Liver (tissue), 9 donors: ENCODE measurements around the gene CCBE1. TPM values are rescaled to one million over a fixed set of nuclear protein-coding genes. Genes with fewer than 3 reads are reported as not detected.

Source experiments
- DNase-seq: peaks from one replicate; pipeline ENCODE4 v3.0.0-alpha.2; 2017; ENCODE audit warnings: low spot score
- H3K27ac ChIP-seq, 2 donors: one replicate each; pipeline ENCODE4 v1.7.0; 2013; ENCODE audit warnings: inconsistent platforms in 2 of 2, low read length in 2 of 2, control low read depth in 1 of 2, low read depth in 1 of 2, mild to moderate bottlenecking in 1 of 2
- H3K27me3 ChIP-seq, 4 donors: one replicate each; pipeline versions ENCODE4 v1.6.1 to v1.7.0; 2013; ENCODE audit warnings: low read length in 3 of 4, inconsistent platforms in 1 of 4, mild to moderate bottlenecking in 1 of 4, moderate library complexity in 1 of 4; ENCODE audit not compliant: control insufficient read depth in 4 of 4, insufficient read depth in 4 of 4
- H3K36me3 ChIP-seq, 4 donors: one replicate each; pipeline versions ENCODE4 v1.6.1 to v1.7.0; 2013; ENCODE audit warnings: low read length in 3 of 4, mild to moderate bottlenecking in 3 of 4, low read depth in 1 of 4, moderate library complexity in 1 of 4; ENCODE audit not compliant: control insufficient read depth in 4 of 4, insufficient read depth in 3 of 4
- H3K4me1 ChIP-seq, 4 donors: one replicate each; pipeline versions ENCODE4 v1.6.1 to v1.7.0; 2013; ENCODE audit warnings: low read length in 3 of 4, mild to moderate bottlenecking in 3 of 4, moderate library complexity in 1 of 4; ENCODE audit not compliant: control insufficient read depth in 4 of 4, insufficient read depth in 4 of 4
- H3K4me3 ChIP-seq, 3 donors: one replicate each; pipeline versions ENCODE4 v1.6.1 to v1.7.0; 2013; ENCODE audit warnings: low read length in 3 of 3, control low read depth in 1 of 3, low read depth in 1 of 3, mild to moderate bottlenecking in 1 of 3
- H3K9ac ChIP-seq, 2 donors: one replicate each; pipeline ENCODE4 v1.7.0; 2013; ENCODE audit warnings: low read length in 2 of 2, mild to moderate bottlenecking in 2 of 2, moderate library complexity in 2 of 2, control low read depth in 1 of 2, low read depth in 1 of 2
- H3K9me3 ChIP-seq, 4 donors: one replicate each; pipeline versions ENCODE4 v1.6.1 to v1.7.0; 2013; ENCODE audit warnings: low read length in 3 of 4; ENCODE audit not compliant: control insufficient read depth in 4 of 4
- EGR1 ChIP-seq, 2 donors: IDR thresholded peaks; 2 replicates each; pipeline ENCODE4 v1.6.1; 2016 to 2018; ENCODE audit warnings: antibody characterized with exemption in 2 of 2, low read depth in 2 of 2
- FOXA1 ChIP-seq: IDR thresholded peaks from 2 replicates; pipeline ENCODE4 v1.6.1; 2016; ENCODE audit warnings: antibody characterized with exemption
- FOXA2 ChIP-seq: IDR thresholded peaks from 2 replicates; pipeline ENCODE4 v1.6.1; 2016; ENCODE audit warnings: antibody characterized with exemption
- GABPA ChIP-seq, 2 donors: IDR thresholded peaks in 1 of 2; conservative IDR thresholded peaks in 1 of 2; 2 replicates each; pipeline ENCODE4 v1.6.1; 2016; ENCODE audit warnings: antibody characterized with exemption in 2 of 2, mild to moderate bottlenecking in 1 of 2, moderate library complexity in 1 of 2
- HNF4A ChIP-seq, 2 donors: conservative IDR thresholded peaks; 2 replicates each; pipeline ENCODE4 v1.6.1; 2016; ENCODE audit warnings: antibody characterized with exemption in 2 of 2, mild to moderate bottlenecking in 2 of 2
- HNF4G ChIP-seq: IDR thresholded peaks from 2 replicates; pipeline ENCODE4 v1.6.1; 2016; ENCODE audit warnings: antibody characterized with exemption
- JUND ChIP-seq, 2 donors: IDR thresholded peaks; 2 replicates each; pipeline ENCODE4 v1.6.1; 2016; ENCODE audit warnings: antibody characterized with exemption in 2 of 2
- MAX ChIP-seq: IDR thresholded peaks from 2 replicates; pipeline ENCODE4 v1.6.1; 2016; ENCODE audit warnings: antibody characterized with exemption
- RAD21 ChIP-seq, 2 donors: IDR thresholded peaks; 2 replicates each; pipeline ENCODE4 v1.6.1; 2016; ENCODE audit warnings: antibody characterized with exemption in 2 of 2, mild to moderate bottlenecking in 2 of 2
- RXRA ChIP-seq, 2 donors: IDR thresholded peaks; 2 replicates each; pipeline ENCODE4 v1.6.1; 2017 to 2018; ENCODE audit warnings: antibody characterized with exemption in 2 of 2, mild to moderate bottlenecking in 1 of 2
- TAF1 ChIP-seq: conservative IDR thresholded peaks from 2 replicates; pipeline ENCODE4 v1.6.1; 2016; ENCODE audit warnings: antibody characterized with exemption, mild to moderate bottlenecking
- YY1 ChIP-seq: IDR thresholded peaks from 2 replicates; pipeline ENCODE4 v1.6.1; 2016; ENCODE audit warnings: antibody characterized with exemption, mild to moderate bottlenecking
- WGBS: extraction: QIAGEN DNeasy Blood & Tissue Kit; methylation state at CpG from one replicate; pipeline ENCODE4 v1.1.7; 2013; 5-methylcytosine and 5-hydroxymethylcytosine counted together
- polyA plus RNA-seq, 2 donors: library from polyadenylated mRNA; stranded (reverse) in 1 of 2; unstranded in 1 of 2; fragments of 200-250 nt in 1 of 2; fragments of >200 nt in 1 of 2; fragmentation: Nextera tagmentation in 1 of 2; extraction: Ambion mirVana in 1 of 2; gene quantifications; one replicate each; pipeline versions ENCODE4 v1.2.1 to v1.2.3, GENCODE V29; 2013 to 2015
- total RNA-seq, 2 donors: library from RNA; depleted of rRNA; stranded (reverse); fragments of >200 nt; gene quantifications; one replicate each; pipeline ENCODE4 v1.2.3, GENCODE V29; 2014
- TF ChIP-seq, protein P1 (sequence below): IDR thresholded peaks from 2 replicates; pipeline ENCODE4 v1.6.1; 2016; ENCODE audit warnings: antibody characterized with exemption
- TF ChIP-seq, protein P2 (sequence below): IDR thresholded peaks from 2 replicates; pipeline ENCODE4 v1.6.1; 2016; ENCODE audit warnings: antibody characterized with exemption, mild to moderate bottlenecking
- donor health status: healthy.
- donor health status: healthy.
- donor health status: healthy.
- donor health status: healthy.
- donor health status: healthy.

Gene CCBE1
- total and polyA plus RNA-seq, 4 donors = 1.8 to 2.6 (median 2.2) TPM

DNA sequence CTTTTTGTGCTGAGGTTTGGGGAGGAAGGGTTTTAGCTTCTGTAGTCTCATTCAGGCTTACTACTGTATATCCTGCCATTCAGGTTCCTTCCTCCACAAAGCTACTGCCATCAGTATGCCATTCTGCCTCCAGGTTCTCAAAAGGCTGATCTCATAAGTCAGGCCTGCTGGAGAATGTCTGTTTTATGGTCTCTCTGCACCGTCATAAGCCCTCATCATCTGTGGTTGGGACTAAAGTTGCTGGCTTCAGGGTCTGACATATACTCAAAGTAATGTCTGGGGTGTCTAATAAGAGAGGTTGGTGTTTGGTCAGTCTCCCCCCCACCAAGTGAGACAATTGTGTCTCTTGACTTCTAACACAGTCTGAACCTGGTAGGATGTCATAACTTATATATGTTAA, 36.2 kb upstream of the CCBE1 start (continued):
- TF ChIP-seq MAX = no peak

GRCh38 chr18:59730896-59731295, 33.7 kb upstream of the CCBE1 start:
- no peak for DNase-seq
- WGBS = 40% methylated on average over 1 of the region's 1 CpG
- Histone ChIP-seq H3K27ac (no peak overlapping the region), H3K27me3 (no peaks in the 10 kb centered on the region), H3K36me3 (no peaks in the 10 kb centered on the region), H3K4me1 (no peaks in the 10 kb centered on the region), H3K9ac (no peak overlapping the region), H3K4me3 (no peak overlapping the region), H3K9me3 (no peaks in the 10 kb centered on the region)
- no peak for TF ChIP-seq RAD21 (IDR thresholded peaks at IDR 0.05)
- TF ChIP-seq, protein P1, sequence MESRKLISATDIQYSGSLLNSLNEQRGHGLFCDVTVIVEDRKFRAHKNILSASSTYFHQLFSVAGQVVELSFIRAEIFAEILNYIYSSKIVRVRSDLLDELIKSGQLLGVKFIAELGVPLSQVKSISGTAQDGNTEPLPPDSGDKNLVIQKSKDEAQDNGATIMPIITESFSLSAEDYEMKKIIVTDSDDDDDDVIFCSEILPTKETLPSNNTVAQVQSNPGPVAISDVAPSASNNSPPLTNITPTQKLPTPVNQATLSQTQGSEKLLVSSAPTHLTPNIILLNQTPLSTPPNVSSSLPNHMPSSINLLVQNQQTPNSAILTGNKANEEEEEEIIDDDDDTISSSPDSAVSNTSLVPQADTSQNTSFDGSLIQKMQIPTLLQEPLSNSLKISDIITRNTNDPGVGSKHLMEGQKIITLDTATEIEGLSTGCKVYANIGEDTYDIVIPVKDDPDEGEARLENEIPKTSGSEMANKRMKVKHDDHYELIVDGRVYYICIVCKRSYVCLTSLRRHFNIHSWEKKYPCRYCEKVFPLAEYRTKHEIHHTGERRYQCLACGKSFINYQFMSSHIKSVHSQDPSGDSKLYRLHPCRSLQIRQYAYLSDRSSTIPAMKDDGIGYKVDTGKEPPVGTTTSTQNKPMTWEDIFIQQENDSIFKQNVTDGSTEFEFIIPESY = no peak

DNA sequence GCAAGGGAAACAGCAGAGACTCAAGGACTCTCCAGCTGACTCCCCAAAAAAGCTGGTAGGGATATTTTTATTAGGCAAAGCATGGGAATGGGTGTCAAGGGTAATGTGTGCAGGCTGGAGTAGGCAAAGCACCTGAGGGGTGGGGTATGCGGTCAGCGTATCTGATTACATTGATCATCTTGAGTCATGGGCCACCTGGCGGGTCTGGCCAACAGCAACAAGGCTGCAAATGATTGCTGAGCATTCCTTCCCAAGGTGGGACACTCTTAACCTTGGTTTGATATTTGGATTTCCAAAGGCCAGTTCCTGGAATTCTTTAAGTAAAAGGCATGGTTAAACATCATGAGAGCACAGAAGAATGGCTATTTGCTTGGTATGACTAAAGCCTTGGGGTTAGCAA, 32.6 kb upstream of the CCBE1 start:
- Histone ChIP-seq H3K9me3 (no peaks in the 10 kb centered on the region), H3K27ac (no peak overlapping the region), H3K9ac (no peak overlapping the region), H3K4me3 (no peak overlapping the region), H3K27me3 (no peaks in the 10 kb centered on the region), H3K4me1 (no peaks in the 10 kb centered on the region), H3K36me3 (no peaks in the 10 kb centered on the region)
- no peak for DNase-seq
- WGBS = 84% methylated on average over 3 of the region's 3 CpGs
- TF ChIP-seq RXRA (IDR thresholded peaks at IDR 0.05) (no peak), GABPA (IDR thresholded peaks at IDR 0.05 in 1 of 2, conservative IDR thresholded peaks at IDR 0.05 in 1 of 2) (no peak), TAF1 (no peak), FOXA1 (no peak), HNF4G (no peak), FOXA2 (no peak), JUND (IDR thresholded peaks at IDR 0.05) (no peak), YY1 (no peak)
- TF ChIP-seq, protein P2, sequence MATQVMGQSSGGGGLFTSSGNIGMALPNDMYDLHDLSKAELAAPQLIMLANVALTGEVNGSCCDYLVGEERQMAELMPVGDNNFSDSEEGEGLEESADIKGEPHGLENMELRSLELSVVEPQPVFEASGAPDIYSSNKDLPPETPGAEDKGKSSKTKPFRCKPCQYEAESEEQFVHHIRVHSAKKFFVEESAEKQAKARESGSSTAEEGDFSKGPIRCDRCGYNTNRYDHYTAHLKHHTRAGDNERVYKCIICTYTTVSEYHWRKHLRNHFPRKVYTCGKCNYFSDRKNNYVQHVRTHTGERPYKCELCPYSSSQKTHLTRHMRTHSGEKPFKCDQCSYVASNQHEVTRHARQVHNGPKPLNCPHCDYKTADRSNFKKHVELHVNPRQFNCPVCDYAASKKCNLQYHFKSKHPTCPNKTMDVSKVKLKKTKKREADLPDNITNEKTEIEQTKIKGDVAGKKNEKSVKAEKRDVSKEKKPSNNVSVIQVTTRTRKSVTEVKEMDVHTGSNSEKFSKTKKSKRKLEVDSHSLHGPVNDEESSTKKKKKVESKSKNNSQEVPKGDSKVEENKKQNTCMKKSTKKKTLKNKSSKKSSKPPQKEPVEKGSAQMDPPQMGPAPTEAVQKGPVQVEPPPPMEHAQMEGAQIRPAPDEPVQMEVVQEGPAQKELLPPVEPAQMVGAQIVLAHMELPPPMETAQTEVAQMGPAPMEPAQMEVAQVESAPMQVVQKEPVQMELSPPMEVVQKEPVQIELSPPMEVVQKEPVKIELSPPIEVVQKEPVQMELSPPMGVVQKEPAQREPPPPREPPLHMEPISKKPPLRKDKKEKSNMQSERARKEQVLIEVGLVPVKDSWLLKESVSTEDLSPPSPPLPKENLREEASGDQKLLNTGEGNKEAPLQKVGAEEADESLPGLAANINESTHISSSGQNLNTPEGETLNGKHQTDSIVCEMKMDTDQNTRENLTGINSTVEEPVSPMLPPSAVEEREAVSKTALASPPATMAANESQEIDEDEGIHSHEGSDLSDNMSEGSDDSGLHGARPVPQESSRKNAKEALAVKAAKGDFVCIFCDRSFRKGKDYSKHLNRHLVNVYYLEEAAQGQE = no peak

- no peak overlapping the region for H3K9ac ChIP-seq
- no peaks in the 10 kb centered on the region for H3K36me3 ChIP-seq
- no peak overlapping the region for H3K4me3 ChIP-seq
- no peak overlapping the region for H3K27ac ChIP-seq
- WGBS = 74% methylated on average over 5 of the region's 5 CpGs
- no peak for DNase-seq
- no peaks in the 10 kb centered on the region for H3K4me1 ChIP-seq
- no peaks in the 10 kb centered on the region for H3K27me3 ChIP-seq
- H3K9me3 ChIP-seq = no peaks in the 10 kb centered on the region
- no peak for TF ChIP-seq RXRA (IDR thresholded peaks at IDR 0.05)
- no peak for TF ChIP-seq HNF4A (conservative IDR thresholded peaks at IDR 0.05)
- TF ChIP-seq FOXA1 = no peak
- no peak for TF ChIP-seq MAX
- TF ChIP-seq RAD21 (IDR thresholded peaks at IDR 0.05) = no peak
- TF ChIP-seq, protein P2 = no peak
- TF ChIP-seq HNF4G = no peak
- TF ChIP-seq FOXA2 = no peak
- no peak for TF ChIP-seq TAF1
- TF ChIP-seq EGR1 (IDR thresholded peaks at IDR 0.05; ENCODE audit: low read depth in 2 of 2) = no peak
- TF ChIP-seq, protein P1 = no peak
Observed at GRCh38 chr18:59728816-59729215, 31.6 kb upstream of the CCBE1 start.
